PC-3 (cell line): Measurements from ENCODE around the gene PRDM5. TPM values are rescaled to one million over a fixed set of nuclear protein-coding genes. Genes with fewer than 3 reads are reported as not detected.

Experiments
- ATAC-seq: fragments of 200-7000 bp; cut with Tn5 transposase; 2 replicates; pipeline ENCODE4 v1.9.1; 2020; ENCODE audit warnings: mild to moderate bottlenecking, moderate library complexity
- BruUV-seq: library from RNA; stranded (reverse); fragments of 400-500 nt; replicated peaks from 2 replicates; lab custom pipeline; 2021; lab: Mats Ljungman, UMichigan
- CTCF ChIA-PET: fragments of 300-600 bp; sonication (Branson Sonifier 250); formaldehyde crosslinking; loops from one replicate; lab custom pipeline; 2022; ENCODE audit warnings: antibody characterized with exemption; lab: Charles Lee
- POLR2A ChIA-PET: fragments of 300-600 bp; sonication (Branson Sonifier 250); formaldehyde crosslinking; loops from one replicate; lab custom pipeline; 2022; ENCODE audit warnings: antibody characterized with exemption; ENCODE audit not compliant: unreplicated experiment; lab: Charles Lee
- DNase-seq: peaks from one replicate; pipeline ENCODE4 v3.0.0-alpha.2; 2015
- H2AFZ ChIP-seq: fragments of 300-600 bp; sonication (generic); 2 replicates; pipeline ENCODE4 v1.6.0; 2016; ENCODE audit warnings: antibody characterized with exemption, low read length
- H3F3A ChIP-seq: fragments of 300-600 bp; sonication (generic); one replicate; pipeline ENCODE4 v1.6.0; 2017; ENCODE audit warnings: antibody characterized with exemption, low read length, control low read depth, mild to moderate bottlenecking; ENCODE audit not compliant: unreplicated experiment
- H3K27ac ChIP-seq: fragments of 300-600 bp; sonication (generic); 2 replicates; pipeline ENCODE4 v1.5.1; 2016; ENCODE audit warnings: mild to moderate bottlenecking, low read length
- H3K27me3 ChIP-seq: fragments of 300-600 bp; sonication (generic); 2 replicates; pipeline ENCODE4 v1.6.1; 2016; ENCODE audit warnings: low read length, mixed read lengths
- H3K36me3 ChIP-seq: fragments of 300-600 bp; sonication (generic); 2 replicates; pipeline ENCODE4 v1.6.1; 2016; ENCODE audit warnings: low read depth, mixed run types, low read length, mixed read lengths
- H3K4me1 ChIP-seq: fragments of 300-600 bp; sonication (generic); 2 replicates; pipeline ENCODE4 v1.5.1; 2016; ENCODE audit warnings: low read length; ENCODE audit not compliant: insufficient read depth
- H3K4me2 ChIP-seq: fragments of 300-600 bp; sonication (generic); 2 replicates; pipeline ENCODE4 v1.6.0; 2016; ENCODE audit warnings: low read length
- H3K4me3 ChIP-seq: fragments of 300-600 bp; sonication (generic); 2 replicates; pipeline ENCODE4 v1.5.1; 2016; ENCODE audit warnings: mild to moderate bottlenecking, low read length, mixed read lengths
- H3K79me2 ChIP-seq: fragments of 300-600 bp; sonication (generic); 2 replicates; pipeline ENCODE4 v1.6.1; 2017; ENCODE audit warnings: low read length, mixed read lengths
- H3K9ac ChIP-seq: fragments of 300-600 bp; sonication (generic); 2 replicates; pipeline ENCODE4 v1.6.0; 2016; ENCODE audit warnings: mild to moderate bottlenecking, low read length
- H3K9me2 ChIP-seq: fragments of 300-600 bp; sonication (generic); replicated peaks from 2 replicates; pipeline ENCODE4 v1.6.1; 2016; ENCODE audit warnings: mixed run types, low read length, mixed read lengths
- H3K9me3 ChIP-seq: fragments of 300-600 bp; sonication (generic); 2 replicates; pipeline ENCODE4 v1.6.1; 2016; ENCODE audit warnings: low read length, mixed read lengths
- H4K20me1 ChIP-seq: fragments of 300-600 bp; sonication (generic); 2 replicates; pipeline ENCODE4 v1.6.1; 2016; ENCODE audit warnings: low read length, mixed read lengths
- EZH2 ChIP-seq: fragments of 300-600 bp; sonication (generic); IDR thresholded peaks from one replicate; pipeline ENCODE4 v1.6.1; 2017; ENCODE audit warnings: antibody characterized with exemption, mild to moderate bottlenecking, low read length; ENCODE audit not compliant: unreplicated experiment
- EZH2phosphoT487 ChIP-seq: fragments of 300-600 bp; sonication (generic); IDR thresholded peaks from 2 replicates; pipeline ENCODE4 v1.6.1; 2018; ENCODE audit warnings: mild to moderate bottlenecking, antibody characterized with exemption, low read length, borderline replicate concordance
- intact Hi-C: fragments of 100-400 bp; cut with micrococcal nuclease; formaldehyde crosslinking; loops from 2 replicates; pipeline ENCODE4 v1.9.0; 2023
- total RNA-seq: library from RNA; depleted of rRNA; stranded (reverse); fragments of >200 nt; gene quantifications from 2 replicates; pipeline ENCODE4 v1.2.3, GENCODE V29; 2014
- TF ChIP-seq, protein P1 (sequence below): fragments of 300-600 bp; sonication (generic); conservative IDR thresholded peaks from 2 replicates; pipeline ENCODE4 v1.5.1; 2017; ENCODE audit warnings: antibody characterized with exemption, low read depth, mild to moderate bottlenecking, low read length

The PRDM5 gene
- total RNA-seq, 1 experiment from 2014 or later, result 2.4 TPM

DNA sequence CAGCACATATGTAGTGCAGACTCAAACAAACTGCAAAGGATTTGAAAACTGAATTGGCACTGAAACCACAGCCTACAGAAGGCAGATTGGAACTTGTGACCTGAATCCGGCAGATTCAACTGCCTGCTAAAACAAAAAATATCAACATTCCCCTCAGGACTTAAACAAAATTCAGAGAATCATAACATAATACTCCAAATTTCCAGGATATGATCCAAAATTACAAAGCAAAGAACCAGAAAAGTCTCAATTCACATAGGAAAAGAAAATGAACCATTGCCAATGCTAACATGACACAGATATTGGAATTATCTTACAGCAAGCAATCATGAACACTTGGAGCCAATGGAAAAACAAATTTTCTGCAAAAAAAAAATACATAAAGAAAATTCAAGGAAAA, 250.4 kb downstream of the PRDM5 start:
- no peak for ATAC-seq
- H3K4me2 ChIP-seq, result no peak overlapping the region
- TF ChIP-seq EZH2 (no peak), EZH2phosphoT487 (no peak)
- TF ChIP-seq, protein P1, sequence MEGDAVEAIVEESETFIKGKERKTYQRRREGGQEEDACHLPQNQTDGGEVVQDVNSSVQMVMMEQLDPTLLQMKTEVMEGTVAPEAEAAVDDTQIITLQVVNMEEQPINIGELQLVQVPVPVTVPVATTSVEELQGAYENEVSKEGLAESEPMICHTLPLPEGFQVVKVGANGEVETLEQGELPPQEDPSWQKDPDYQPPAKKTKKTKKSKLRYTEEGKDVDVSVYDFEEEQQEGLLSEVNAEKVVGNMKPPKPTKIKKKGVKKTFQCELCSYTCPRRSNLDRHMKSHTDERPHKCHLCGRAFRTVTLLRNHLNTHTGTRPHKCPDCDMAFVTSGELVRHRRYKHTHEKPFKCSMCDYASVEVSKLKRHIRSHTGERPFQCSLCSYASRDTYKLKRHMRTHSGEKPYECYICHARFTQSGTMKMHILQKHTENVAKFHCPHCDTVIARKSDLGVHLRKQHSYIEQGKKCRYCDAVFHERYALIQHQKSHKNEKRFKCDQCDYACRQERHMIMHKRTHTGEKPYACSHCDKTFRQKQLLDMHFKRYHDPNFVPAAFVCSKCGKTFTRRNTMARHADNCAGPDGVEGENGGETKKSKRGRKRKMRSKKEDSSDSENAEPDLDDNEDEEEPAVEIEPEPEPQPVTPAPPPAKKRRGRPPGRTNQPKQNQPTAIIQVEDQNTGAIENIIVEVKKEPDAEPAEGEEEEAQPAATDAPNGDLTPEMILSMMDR, result no peak
- H3K9me3 ChIP-seq, result no peaks in the 10 kb centered on the region
- DNase-seq, result no peak
- H3K4me1 ChIP-seq, result no peaks in the 10 kb centered on the region
- no TSS peak for BruUV-seq
- H3K79me2 ChIP-seq, result no peaks in the 10 kb centered on the region
- intact Hi-C loops, result no loop called here
- H4K20me1 ChIP-seq, result no peaks in the 10 kb centered on the region
- no peaks in the 10 kb centered on the region for H3K9me2 ChIP-seq
- POLR2A ChIA-PET, result no interaction called here
- no peaks in the 10 kb centered on the region for H3K36me3 ChIP-seq
- H3K27ac ChIP-seq, result no peak overlapping the region
- no peaks in the 10 kb centered on the region for H3F3A ChIP-seq
- H3K4me3 ChIP-seq, result no peak overlapping the region
- H2AFZ ChIP-seq, result no peak overlapping the region
- no peak overlapping the region for H3K9ac ChIP-seq
- no peaks in the 10 kb centered on the region for H3K27me3 ChIP-seq
- CTCF ChIA-PET, result no interaction called here

DNA sequence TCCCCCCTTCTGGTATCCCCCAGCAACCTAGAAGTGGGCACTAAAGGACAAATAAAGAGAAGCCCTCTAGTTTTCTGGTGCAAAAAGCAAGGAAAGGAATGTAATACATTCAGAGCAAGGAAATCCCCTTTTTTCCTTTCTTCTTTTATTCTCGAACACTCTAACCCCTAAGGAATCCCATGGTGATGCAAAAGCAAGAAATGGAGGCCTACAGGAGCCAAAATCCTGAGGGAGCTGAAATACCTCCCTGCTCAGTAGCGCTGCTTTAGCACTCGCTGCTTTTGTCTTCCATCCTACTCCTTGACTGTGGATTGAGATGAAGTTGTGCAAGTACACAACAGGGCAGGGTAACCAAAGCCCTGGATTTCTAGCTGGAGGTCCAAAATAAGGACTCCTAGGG, 251.0 kb downstream of the PRDM5 start:
- Histone ChIP-seq H3K36me3 (no peaks in the 10 kb centered on the region), H3F3A (no peaks in the 10 kb centered on the region), H4K20me1 (no peaks in the 10 kb centered on the region), H3K9me3 (no peaks in the 10 kb centered on the region), H3K9me2 (no peaks in the 10 kb centered on the region), H3K4me3 (no peak overlapping the region), H3K4me1 (no peaks in the 10 kb centered on the region), H2AFZ (no peak overlapping the region), H3K9ac (no peak overlapping the region), H3K27ac (no peak overlapping the region), H3K27me3 (no peaks in the 10 kb centered on the region), H3K79me2 (no peaks in the 10 kb centered on the region), H3K4me2 (no peak overlapping the region)
- CTCF ChIA-PET, result no interaction called here
- intact Hi-C loops, result no loop called here
- TF ChIP-seq EZH2phosphoT487 (no peak), EZH2 (no peak)
- TF ChIP-seq, protein P1, result no peak
- POLR2A ChIA-PET, result no interaction called here
- DNase-seq (no peak), ATAC-seq (no peak)
- BruUV-seq, result no TSS peak

DNA sequence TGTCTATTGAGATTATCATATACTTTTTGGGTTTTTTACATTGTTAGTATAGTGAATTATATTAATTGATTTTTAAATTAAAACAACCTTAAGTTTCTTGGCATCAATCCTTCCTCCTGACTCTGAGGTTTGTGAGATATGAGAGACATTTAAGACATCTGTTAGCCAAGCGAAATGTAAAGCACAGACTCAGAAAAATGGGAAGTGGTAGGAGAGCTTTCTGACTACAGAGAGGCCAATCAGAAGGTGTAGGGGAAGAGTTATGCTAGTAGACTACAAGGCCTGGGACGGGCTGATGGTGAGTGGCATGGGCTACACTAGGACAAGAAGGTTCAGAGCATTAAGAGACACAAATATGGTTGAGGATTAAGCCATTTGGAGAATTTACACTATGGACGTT, 255.4 kb downstream of the PRDM5 start:
- H3K79me2 ChIP-seq, result no peaks in the 10 kb centered on the region
- no peak overlapping the region for H3K27ac ChIP-seq
- no peak overlapping the region for H3K4me3 ChIP-seq
- H3K4me2 ChIP-seq, result no peak overlapping the region
- TF ChIP-seq EZH2 (no peak), EZH2phosphoT487 (no peak)
- TF ChIP-seq, protein P1, result no peak
- ATAC-seq, result no peak
- no peaks in the 10 kb centered on the region for H3K27me3 ChIP-seq
- H2AFZ ChIP-seq, result no peak overlapping the region
- no peaks in the 10 kb centered on the region for H3K9me3 ChIP-seq
- no peaks in the 10 kb centered on the region for H4K20me1 ChIP-seq
- no peak for DNase-seq
- no peaks in the 10 kb centered on the region for H3K4me1 ChIP-seq
- ChIA-PET CTCF (no interaction called here), POLR2A (no interaction called here)
- no peaks in the 10 kb centered on the region for H3K36me3 ChIP-seq
- intact Hi-C loops, result no loop called here
- no peaks in the 10 kb centered on the region for H3F3A ChIP-seq
- no TSS peak for BruUV-seq
- no peak overlapping the region for H3K9ac ChIP-seq
- no peaks in the 10 kb centered on the region for H3K9me2 ChIP-seq
